Osteocyte (in vitro differentiated cells): ENCODE measurements around the gene PTPRN2. TPM values are rescaled to one million over a fixed set of nuclear protein-coding genes. Genes with fewer than 3 reads are reported as not detected.
"Not testable (repeated sequence)": the region's sequence is repeated elsewhere in the genome, so short reads cannot be mapped to it uniquely, and the experiment has no call there.

Source experiments
- DNase-seq: peaks from one replicate; pipeline ENCODE4 v3.0.0; 2021; ENCODE audit warnings: mixed read lengths; ENCODE audit not compliant: unreplicated experiment; ENCODE audit errors: extremely low spot score
- H3K27ac Mint-ChIP-seq: one replicate; pipeline ENCODE4 v1.8.0; 2021; ENCODE audit warnings: mild to moderate bottlenecking, mixed read lengths; ENCODE audit not compliant: unreplicated experiment
- H3K27me3 Mint-ChIP-seq: one replicate; pipeline ENCODE4 v1.8.0; 2021; ENCODE audit warnings: mixed read lengths; ENCODE audit not compliant: unreplicated experiment
- H3K36me3 Mint-ChIP-seq: one replicate; pipeline ENCODE4 v1.8.0; 2021; ENCODE audit warnings: mixed read lengths; ENCODE audit not compliant: unreplicated experiment
- H3K4me1 Mint-ChIP-seq: one replicate; pipeline ENCODE4 v1.8.0; 2021; ENCODE audit warnings: mixed read lengths; ENCODE audit not compliant: unreplicated experiment
- H3K4me3 Mint-ChIP-seq: one replicate; pipeline ENCODE4 v1.8.0; 2021; ENCODE audit warnings: mild to moderate bottlenecking, moderate library complexity, mixed read lengths; ENCODE audit not compliant: unreplicated experiment
- H3K9me3 Mint-ChIP-seq: one replicate; pipeline ENCODE4 v1.8.0; 2021; ENCODE audit warnings: mixed read lengths; ENCODE audit not compliant: unreplicated experiment
- total RNA-seq: library from RNA; stranded (reverse); gene quantifications from 2 replicates; pipeline ENCODE4 v1.2.1, GENCODE V29; 2021
- TF ChIP-seq, protein P1 (sequence below): fragments of 200-600 bp; sonication (generic); IDR thresholded peaks from 2 replicates; pipeline ENCODE4 v1.5.0; 2021; ENCODE audit warnings: antibody characterized with exemption, mild to moderate bottlenecking, moderate library complexity

The PTPRN2 gene
- total RNA-seq, 1 donor from 2014 or later = 0.59 TPM

DNA sequence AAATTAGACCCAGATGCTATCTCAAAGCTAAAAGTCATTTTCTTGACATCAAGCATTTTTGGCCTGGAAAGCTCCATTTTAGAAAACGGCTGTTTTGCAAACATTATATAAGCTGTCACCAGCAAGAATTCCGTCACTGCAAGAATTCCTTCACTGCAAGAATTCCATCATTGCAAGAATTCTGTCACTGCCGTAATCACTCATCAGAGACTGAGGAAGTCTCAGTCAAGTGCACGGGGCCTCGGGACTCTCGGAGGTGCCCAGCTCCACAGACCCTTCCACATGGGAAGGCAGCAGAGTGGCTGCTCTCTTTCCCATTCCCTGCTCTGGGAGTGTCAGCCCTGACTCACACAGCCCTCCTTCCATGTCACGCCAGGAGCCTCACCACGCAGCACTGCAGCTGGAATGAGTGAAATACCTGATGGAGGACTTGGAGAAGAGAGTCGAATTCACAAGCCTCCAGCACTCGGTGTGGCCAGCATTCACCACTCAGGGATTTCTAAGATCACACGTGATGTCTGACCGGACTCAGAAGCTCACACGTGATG is 168.3 kb downstream of the PTPRN2 start:
- Mint-ChIP-seq H3K4me1 (no peaks in the 10 kb centered on the region), H3K4me3 (no peak overlapping the region), H3K36me3 (no peaks in the 10 kb centered on the region), H3K27ac (no peak overlapping the region), H3K27me3 (no peaks in the 10 kb centered on the region), H3K9me3 (peaks cover 23% of the 10 kb centered on the region)
- TF ChIP-seq, protein P1, sequence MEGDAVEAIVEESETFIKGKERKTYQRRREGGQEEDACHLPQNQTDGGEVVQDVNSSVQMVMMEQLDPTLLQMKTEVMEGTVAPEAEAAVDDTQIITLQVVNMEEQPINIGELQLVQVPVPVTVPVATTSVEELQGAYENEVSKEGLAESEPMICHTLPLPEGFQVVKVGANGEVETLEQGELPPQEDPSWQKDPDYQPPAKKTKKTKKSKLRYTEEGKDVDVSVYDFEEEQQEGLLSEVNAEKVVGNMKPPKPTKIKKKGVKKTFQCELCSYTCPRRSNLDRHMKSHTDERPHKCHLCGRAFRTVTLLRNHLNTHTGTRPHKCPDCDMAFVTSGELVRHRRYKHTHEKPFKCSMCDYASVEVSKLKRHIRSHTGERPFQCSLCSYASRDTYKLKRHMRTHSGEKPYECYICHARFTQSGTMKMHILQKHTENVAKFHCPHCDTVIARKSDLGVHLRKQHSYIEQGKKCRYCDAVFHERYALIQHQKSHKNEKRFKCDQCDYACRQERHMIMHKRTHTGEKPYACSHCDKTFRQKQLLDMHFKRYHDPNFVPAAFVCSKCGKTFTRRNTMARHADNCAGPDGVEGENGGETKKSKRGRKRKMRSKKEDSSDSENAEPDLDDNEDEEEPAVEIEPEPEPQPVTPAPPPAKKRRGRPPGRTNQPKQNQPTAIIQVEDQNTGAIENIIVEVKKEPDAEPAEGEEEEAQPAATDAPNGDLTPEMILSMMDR = no peak
- no peak for DNase-seq

DNA sequence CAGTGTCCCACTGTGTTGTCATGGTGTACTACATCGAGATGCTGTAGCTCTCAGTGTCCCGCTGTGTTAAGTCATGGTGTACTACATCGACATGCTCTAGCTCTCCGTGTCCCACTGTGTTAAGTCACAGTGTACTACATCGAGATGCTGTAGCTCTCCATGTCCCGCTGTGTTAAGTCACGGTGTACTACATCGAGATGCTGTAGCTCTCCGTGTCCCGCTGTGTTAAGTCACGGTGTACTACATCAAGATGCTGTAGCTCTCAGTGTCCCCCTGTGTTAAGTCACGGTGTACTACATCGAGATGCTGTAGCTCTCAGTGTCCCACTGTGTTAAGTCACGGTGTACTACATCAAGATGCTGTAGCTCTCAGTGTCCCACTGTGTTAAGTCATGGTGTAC is 169.2 kb downstream of the PTPRN2 start:
- H3K4me1 Mint-ChIP-seq, H3K27ac Mint-ChIP-seq, DNase-seq, H3K27me3 Mint-ChIP-seq, H3K4me3 Mint-ChIP-seq, H3K36me3 Mint-ChIP-seq: not testable (repeated sequence)
- peaks cover 23% of the 10 kb centered on the region for H3K9me3 Mint-ChIP-seq

DNA sequence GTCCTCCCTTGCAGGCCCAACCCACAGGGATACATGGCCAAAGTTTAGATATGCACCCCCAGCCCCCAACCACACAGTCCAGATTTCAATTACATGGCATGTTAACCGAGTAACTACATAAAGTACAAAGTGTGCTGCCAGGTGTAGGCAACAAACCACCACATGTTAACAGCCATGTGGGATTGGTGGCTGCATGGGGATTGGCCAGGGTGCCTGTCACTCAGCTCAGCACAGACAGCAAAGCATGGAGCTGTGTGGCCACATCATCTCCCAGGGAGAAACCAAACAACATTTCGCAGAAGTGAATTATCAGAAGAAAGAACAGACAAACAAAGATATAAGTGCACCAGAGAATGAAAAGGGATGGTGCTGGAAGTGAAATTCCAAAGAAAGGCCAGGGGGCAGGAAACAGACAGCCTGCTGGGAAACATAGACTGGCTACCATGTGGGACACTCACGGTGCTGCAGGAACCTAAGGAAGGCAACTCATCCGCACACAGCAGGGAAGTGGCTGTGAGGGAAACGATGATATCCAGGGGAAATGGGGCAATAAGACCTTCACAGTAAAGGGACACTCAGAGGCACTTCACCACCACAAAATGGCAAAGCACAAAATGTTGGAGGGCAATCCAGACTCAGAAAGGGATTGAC is 171.2 kb downstream of the PTPRN2 start:
- H3K4me3 Mint-ChIP-seq = no peak overlapping the region
- TF ChIP-seq, protein P1 = no peak
- DNase-seq = no peak

DNA sequence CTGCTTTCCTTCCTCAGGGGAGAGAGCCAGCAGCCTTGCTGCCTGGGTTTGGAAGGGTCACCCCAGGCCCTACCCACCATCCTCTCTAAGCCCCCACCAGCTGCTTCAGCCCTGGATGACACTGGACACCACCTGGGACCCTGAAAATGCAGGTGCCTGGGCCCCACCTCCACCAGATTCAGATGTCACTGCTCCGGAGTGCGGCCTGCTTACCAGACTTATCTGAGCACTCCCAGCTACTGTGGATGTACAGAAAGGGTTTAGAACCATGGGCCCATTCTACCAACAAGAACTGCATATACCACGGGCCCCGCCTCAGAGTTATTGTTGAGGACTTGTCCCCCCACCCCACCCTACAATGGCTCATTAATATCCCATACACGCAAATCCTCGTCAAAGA is 172.3 kb downstream of the PTPRN2 start:
- Mint-ChIP-seq H3K36me3 (peaks cover 2% of the 10 kb centered on the region), H3K27me3 (no peaks in the 10 kb centered on the region), H3K9me3 (peaks cover 18% of the 10 kb centered on the region), H3K4me1 (no peaks in the 10 kb centered on the region), H3K4me3 (no peak overlapping the region), H3K27ac (no peak overlapping the region)
- TF ChIP-seq, protein P1 = no peak
- DNase-seq = no peak

More for the DNA sequence above, 171.2 kb downstream of the PTPRN2 start:
- Mint-ChIP-seq H3K36me3 (peaks cover 2% of the 10 kb centered on the region), H3K27me3 (no peaks in the 10 kb centered on the region), H3K9me3 (peaks cover 21% of the 10 kb centered on the region), H3K4me1 (no peaks in the 10 kb centered on the region), H3K27ac (no peak overlapping the region)

DNA sequence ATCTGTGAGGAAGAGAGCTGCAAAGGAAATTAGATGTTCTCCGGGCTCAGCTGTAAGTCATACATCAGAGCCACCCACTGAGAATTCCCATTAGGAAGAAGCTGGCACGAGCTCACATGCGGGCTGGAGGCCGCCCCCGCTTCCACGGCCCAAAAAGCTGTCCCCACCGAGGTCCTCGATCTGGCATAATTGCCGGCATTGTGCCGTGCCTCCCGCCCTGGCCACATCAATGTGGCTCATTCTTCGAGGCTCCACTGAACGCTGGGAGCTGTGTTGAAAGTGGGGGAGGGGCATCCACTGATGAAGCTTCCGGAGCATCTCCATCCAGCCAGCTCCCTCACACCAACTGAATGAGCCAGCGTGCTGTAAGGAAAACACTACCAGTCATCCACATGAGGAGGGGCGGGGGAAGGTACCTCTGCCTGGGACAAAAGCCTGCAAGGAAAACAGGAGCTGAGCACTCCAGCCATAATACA is 173.1 kb downstream of the PTPRN2 start:
- no peak for DNase-seq

More for the DNA sequence above, 173.1 kb downstream of the PTPRN2 start:
- no peaks in the 10 kb centered on the region for H3K4me1 Mint-ChIP-seq
- TF ChIP-seq, protein P1 = no peak
- peaks cover 18% of the 10 kb centered on the region for H3K9me3 Mint-ChIP-seq
- no peak overlapping the region for H3K27ac Mint-ChIP-seq
- peaks cover 2% of the 10 kb centered on the region for H3K36me3 Mint-ChIP-seq
- H3K27me3 Mint-ChIP-seq = no peaks in the 10 kb centered on the region
- H3K4me3 Mint-ChIP-seq = no peak overlapping the region
